ENCODE data around the gene FARP2. TPM values are rescaled to one million over a fixed set of nuclear protein-coding genes. Genes with fewer than 3 reads are reported as not detected.

FARP2 gene
- total RNA-seq, 1 donor from 2014 or later, result 63.6 TPM

GRCh38 chr2:241349941-241350340, 6.1 kb upstream of the FARP2 start:
- Mint-ChIP-seq H3K36me3 (ENCODE audit: insufficient read depth) (peaks cover 37% of the 10 kb centered on the region), H3K27me3 (no peaks in the 10 kb centered on the region)
- TF ChIP-seq CTCF (IDR thresholded peaks at IDR 0.05; ENCODE audit: unreplicated experiment), result no peak

DNA sequence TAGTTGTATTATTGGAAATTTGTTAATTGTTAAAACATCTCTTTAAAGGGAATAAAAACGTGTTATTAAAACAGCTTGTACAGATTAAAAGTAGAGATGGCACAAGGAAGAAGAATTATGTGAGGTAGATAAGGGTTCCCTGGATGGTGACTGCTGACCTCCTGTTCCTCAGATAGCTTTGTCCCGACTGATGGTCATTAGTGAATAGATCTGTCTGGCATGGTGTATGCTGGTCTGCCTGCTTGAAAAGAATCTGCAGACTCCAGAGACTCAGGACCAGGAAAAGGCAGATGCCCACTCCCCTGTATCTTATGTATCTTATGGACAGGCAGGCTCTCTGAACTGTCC, 5.6 kb upstream of the FARP2 start:
- H3K27me3 Mint-ChIP-seq, result no peaks in the 10 kb centered on the region
- peak overlapping the region; percentile 87 for H3K27ac Mint-ChIP-seq
- no peak for DNase-seq (ENCODE audit: low spot score, unreplicated experiment)
- TF ChIP-seq CTCF (IDR thresholded peaks at IDR 0.05; ENCODE audit: unreplicated experiment), result no peak
- H3K36me3 Mint-ChIP-seq (ENCODE audit: insufficient read depth), result peaks cover 35% of the 10 kb centered on the region
- peak overlapping the region; percentile 12 for H3K4me3 Mint-ChIP-seq (ENCODE audit: low read depth)
- H3K9me3 Mint-ChIP-seq (ENCODE audit: low read depth), result no peaks in the 10 kb centered on the region
- H3K4me1 Mint-ChIP-seq (ENCODE audit: low read depth), result peaks cover 29% of the 10 kb centered on the region

More at GRCh38 chr2:241349941-241350340, 6.1 kb upstream of the FARP2 start:
- H3K9me3 Mint-ChIP-seq (ENCODE audit: low read depth), result no peaks in the 10 kb centered on the region
- DNase-seq (ENCODE audit: low spot score, unreplicated experiment), result no peak
- H3K4me3 Mint-ChIP-seq (ENCODE audit: low read depth), result no peak overlapping the region
- H3K27ac Mint-ChIP-seq, result no peak overlapping the region
- H3K4me1 Mint-ChIP-seq (ENCODE audit: low read depth), result peaks cover 28% of the 10 kb centered on the region

GRCh38 chr2:241350878-241351639, 5.0 kb upstream of the FARP2 start:
- H3K36me3 Mint-ChIP-seq (ENCODE audit: insufficient read depth), result peaks cover 32% of the 10 kb centered on the region
- H3K4me1 Mint-ChIP-seq (ENCODE audit: low read depth), result peaks cover 29% of the 10 kb centered on the region
- peak overlapping the region; percentile 87 for H3K27ac Mint-ChIP-seq
- no peak for TF ChIP-seq CTCF (IDR thresholded peaks at IDR 0.05; ENCODE audit: unreplicated experiment)
- no peak for DNase-seq (ENCODE audit: low spot score, unreplicated experiment)
- peak overlapping the region; percentile 12 for H3K4me3 Mint-ChIP-seq (ENCODE audit: low read depth)
- no peaks in the 10 kb centered on the region for H3K27me3 Mint-ChIP-seq
- no peaks in the 10 kb centered on the region for H3K9me3 Mint-ChIP-seq (ENCODE audit: low read depth)

GRCh38 chr2:241351640-241352031, 4.4 kb upstream of the FARP2 start:
- Mint-ChIP-seq H3K4me3 (ENCODE audit: low read depth) (no peak overlapping the region), H3K27ac (peak overlapping the region; percentile 87), H3K9me3 (ENCODE audit: low read depth) (no peaks in the 10 kb centered on the region), H3K4me1 (ENCODE audit: low read depth) (peaks cover 29% of the 10 kb centered on the region), H3K27me3 (no peaks in the 10 kb centered on the region), H3K36me3 (ENCODE audit: insufficient read depth) (peaks cover 32% of the 10 kb centered on the region)
- DNase-seq (ENCODE audit: low spot score, unreplicated experiment), result no peak
- TF ChIP-seq CTCF (IDR thresholded peaks at IDR 0.05; ENCODE audit: unreplicated experiment), result no peak

- H3K36me3 Mint-ChIP-seq (ENCODE audit: insufficient read depth), result peaks cover 31% of the 10 kb centered on the region
- peak overlapping the region; percentile 46 for H3K27ac Mint-ChIP-seq
- TF ChIP-seq CTCF (IDR thresholded peaks at IDR 0.05; ENCODE audit: unreplicated experiment), result no peak
- H3K4me1 Mint-ChIP-seq (ENCODE audit: low read depth), result peaks cover 32% of the 10 kb centered on the region
- DNase-seq (ENCODE audit: low spot score, unreplicated experiment), result no peak
- H3K4me3 Mint-ChIP-seq (ENCODE audit: low read depth), result peak overlapping the region; percentile 0
- no peaks in the 10 kb centered on the region for H3K27me3 Mint-ChIP-seq
- H3K9me3 Mint-ChIP-seq (ENCODE audit: low read depth), result no peaks in the 10 kb centered on the region
Observed at GRCh38 chr2:241352227-241352626, 3.9 kb upstream of the FARP2 start.
